HepG2 (cell line): ENCODE data around the gene ARHGEF39. TPM values are rescaled to one million over a fixed set of nuclear protein-coding genes. Genes with fewer than 3 reads are reported as not detected.

Source experiments
- ETV5 ChIP-seq: IDR thresholded peaks from 2 replicates; pipeline ENCODE4 v1.6.1; 2018; ENCODE audit warnings: missing biosample characterization, missing genetic modification reagents, inconsistent platforms, borderline replicate concordance
- ETV6 ChIP-seq: sonication (generic); formaldehyde crosslinking; conservative IDR thresholded peaks from 2 replicates; pipeline ENCODE4 v1.4.0; 2020; ENCODE audit warnings: missing genetic modification reagents
- GZF1 ChIP-seq: sonication (generic); formaldehyde crosslinking; IDR thresholded peaks from 2 replicates; pipeline ENCODE4 v1.5.1; 2020; ENCODE audit warnings: mild to moderate bottlenecking, missing genetic modification reagents
- HIC2 ChIP-seq: sonication (generic); formaldehyde crosslinking; IDR thresholded peaks from 2 replicates; pipeline ENCODE4 v1.9.0; 2022; ENCODE audit warnings: low read depth, missing genetic modification reagents
- HNRNPLL ChIP-seq: fragments of 200-400 bp; formaldehyde crosslinking; IDR thresholded peaks from 2 replicates; pipeline ENCODE4 v1.6.1; 2017; ENCODE audit warnings: mild to moderate bottlenecking, low read depth, low read length; ENCODE audit not compliant: poor library complexity, severe bottlenecking
- NFAT5 ChIP-seq: sonication (generic); formaldehyde crosslinking; IDR thresholded peaks from 2 replicates; pipeline ENCODE4 v1.4.0; 2020; ENCODE audit warnings: missing genetic modification reagents
- TCF7 ChIP-seq: sonication (generic); IDR thresholded peaks from 2 replicates; pipeline ENCODE4 v1.6.1; 2016; ENCODE audit warnings: antibody characterized with exemption, low read depth
- U2AF1 ChIP-seq: fragments of 200-400 bp; formaldehyde crosslinking; optimal IDR thresholded peaks from 2 replicates; pipeline ENCODE3; 2017; ENCODE audit warnings: mild to moderate bottlenecking, low read depth, low read length
- YEATS2 ChIP-seq: sonication (generic); formaldehyde crosslinking; IDR thresholded peaks from 2 replicates; pipeline ENCODE4 v1.4.0; 2020; ENCODE audit warnings: missing genetic modification reagents, borderline replicate concordance
- ZNF350 ChIP-seq: sonication (generic); formaldehyde crosslinking; IDR thresholded peaks from 2 replicates; pipeline ENCODE4 v1.4.0; 2020; ENCODE audit warnings: mild to moderate bottlenecking, low read depth, missing genetic modification reagents, borderline replicate concordance
- ZNF431 ChIP-seq: sonication (generic); formaldehyde crosslinking; IDR thresholded peaks from 2 replicates; pipeline ENCODE4 v1.9.0; 2022; ENCODE audit warnings: missing genetic modification reagents, low read depth, mild to moderate bottlenecking, borderline replicate concordance
- ZNF7 ChIP-seq: IDR thresholded peaks from 2 replicates; pipeline ENCODE4 v1.6.1; 2016; ENCODE audit warnings: missing biosample characterization, missing genetic modification reagents
- polyA plus RNA-seq, 8 experiments: library from polyadenylated mRNA; depleted of rRNA in 3 of 8; stranded (reverse) in 7 of 8; unstranded in 1 of 8; fragments of >200 nt; fragmentation: Illumina TruSeq in 4 of 8; extraction: Trizol in 4 of 8; gene quantifications; 2 replicates each; pipeline versions ENCODE4 v1.2.1 to v1.2.3, GENCODE V29; 2011 to 2016; ENCODE audit warnings: low read depth in 4 of 8, missing spikeins in 1 of 8, mixed read lengths in 1 of 8; ENCODE audit not compliant: insufficient read depth in 1 of 8
- total RNA-seq, 5 experiments: library from RNA; depleted of rRNA; stranded (reverse); fragments of >200 nt; fragmentation: Illumina TruSeq; extraction: Trizol; gene quantifications; 2 replicates each; pipeline ENCODE4 v1.2.3, GENCODE V29; 2016; ENCODE audit warnings: low read depth in 1 of 5
- TF ChIP-seq, protein P1 (sequence below): sonication (generic); formaldehyde crosslinking; IDR thresholded peaks from 2 replicates; pipeline ENCODE4 v1.9.0; 2021; ENCODE audit warnings: missing genetic modification reagents, borderline replicate concordance
- TF ChIP-seq, protein P2 (sequence below): sonication (generic); formaldehyde crosslinking; IDR thresholded peaks from 2 replicates; pipeline ENCODE4 v1.4.0; 2020; ENCODE audit warnings: missing genetic modification reagents
- TF ChIP-seq, protein P3 (sequence below): sonication (generic); IDR thresholded peaks from 2 replicates; pipeline ENCODE4 v1.6.1; 2016; ENCODE audit warnings: low read depth, borderline replicate concordance

Gene ARHGEF39
- total and polyA plus RNA-seq, 2 of the 13 experiments (the other 11 are each of a cell fraction or from before 2014, with no cell fraction given): 11.2 to 12.3 TPM

- TF ChIP-seq ZNF350 (CRISPR knock-in tag) (peak; percentile 98), NFAT5 (CRISPR knock-in tag) (peak; percentile 96), ZNF431 (CRISPR knock-in tag) (peak; percentile 94), TCF7 (peak; percentile 27; the same call in 1 of the 2 replicates), ZNF7 (CRISPR knock-in tag) (no peak), ETV6 (CRISPR knock-in tag) (0 out of 2 replicates have a peak, but pooled peaks have one; percentile 56), U2AF1 (no peak), HNRNPLL (peak; percentile 98), ETV5 (CRISPR knock-in tag) (peak; percentile 88), HIC2 (peak; percentile 46; the same call in 1 of the 2 replicates), YEATS2 (peak; percentile 78; the same call in 1 of the 2 replicates), GZF1 (CRISPR knock-in tag) (peak; percentile 72; the same call in 1 of the 2 replicates)
- TF ChIP-seq, protein P1, sequence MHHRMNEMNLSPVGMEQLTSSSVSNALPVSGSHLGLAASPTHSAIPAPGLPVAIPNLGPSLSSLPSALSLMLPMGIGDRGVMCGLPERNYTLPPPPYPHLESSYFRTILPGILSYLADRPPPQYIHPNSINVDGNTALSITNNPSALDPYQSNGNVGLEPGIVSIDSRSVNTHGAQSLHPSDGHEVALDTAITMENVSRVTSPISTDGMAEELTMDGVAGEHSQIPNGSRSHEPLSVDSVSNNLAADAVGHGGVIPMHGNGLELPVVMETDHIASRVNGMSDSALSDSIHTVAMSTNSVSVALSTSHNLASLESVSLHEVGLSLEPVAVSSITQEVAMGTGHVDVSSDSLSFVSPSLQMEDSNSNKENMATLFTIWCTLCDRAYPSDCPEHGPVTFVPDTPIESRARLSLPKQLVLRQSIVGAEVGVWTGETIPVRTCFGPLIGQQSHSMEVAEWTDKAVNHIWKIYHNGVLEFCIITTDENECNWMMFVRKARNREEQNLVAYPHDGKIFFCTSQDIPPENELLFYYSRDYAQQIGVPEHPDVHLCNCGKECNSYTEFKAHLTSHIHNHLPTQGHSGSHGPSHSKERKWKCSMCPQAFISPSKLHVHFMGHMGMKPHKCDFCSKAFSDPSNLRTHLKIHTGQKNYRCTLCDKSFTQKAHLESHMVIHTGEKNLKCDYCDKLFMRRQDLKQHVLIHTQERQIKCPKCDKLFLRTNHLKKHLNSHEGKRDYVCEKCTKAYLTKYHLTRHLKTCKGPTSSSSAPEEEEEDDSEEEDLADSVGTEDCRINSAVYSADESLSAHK (CRISPR knock-in tag): no peak
- TF ChIP-seq, protein P2, sequence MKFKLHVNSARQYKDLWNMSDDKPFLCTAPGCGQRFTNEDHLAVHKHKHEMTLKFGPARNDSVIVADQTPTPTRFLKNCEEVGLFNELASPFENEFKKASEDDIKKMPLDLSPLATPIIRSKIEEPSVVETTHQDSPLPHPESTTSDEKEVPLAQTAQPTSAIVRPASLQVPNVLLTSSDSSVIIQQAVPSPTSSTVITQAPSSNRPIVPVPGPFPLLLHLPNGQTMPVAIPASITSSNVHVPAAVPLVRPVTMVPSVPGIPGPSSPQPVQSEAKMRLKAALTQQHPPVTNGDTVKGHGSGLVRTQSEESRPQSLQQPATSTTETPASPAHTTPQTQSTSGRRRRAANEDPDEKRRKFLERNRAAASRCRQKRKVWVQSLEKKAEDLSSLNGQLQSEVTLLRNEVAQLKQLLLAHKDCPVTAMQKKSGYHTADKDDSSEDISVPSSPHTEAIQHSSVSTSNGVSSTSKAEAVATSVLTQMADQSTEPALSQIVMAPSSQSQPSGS: peak; percentile 95
- TF ChIP-seq, protein P3, sequence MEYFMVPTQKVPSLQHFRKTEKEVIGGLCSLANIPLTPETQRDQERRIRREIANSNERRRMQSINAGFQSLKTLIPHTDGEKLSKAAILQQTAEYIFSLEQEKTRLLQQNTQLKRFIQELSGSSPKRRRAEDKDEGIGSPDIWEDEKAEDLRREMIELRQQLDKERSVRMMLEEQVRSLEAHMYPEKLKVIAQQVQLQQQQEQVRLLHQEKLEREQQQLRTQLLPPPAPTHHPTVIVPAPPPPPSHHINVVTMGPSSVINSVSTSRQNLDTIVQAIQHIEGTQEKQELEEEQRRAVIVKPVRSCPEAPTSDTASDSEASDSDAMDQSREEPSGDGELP: peak; percentile 61
Measured at GRCh38 chr9:35657546-35658136, 7.4 kb downstream of the ARHGEF39 start, which contains the start of gene RMRP (continued).
